ENCODE results near the gene DIPK1A. TPM values are rescaled to one million over a fixed set of nuclear protein-coding genes. Genes with fewer than 3 reads are reported as not detected.

DIPK1A gene
- total RNA-seq, 1 experiment from 2014 or later = 3.8 TPM

GRCh38 chr1:92851729-92852128 lies 109.5 kb downstream of the DIPK1A start:
- Mint-ChIP-seq H3K27me3 (ENCODE audit: low read depth) (no peaks in the 10 kb centered on the region), H3K36me3 (ENCODE audit: insufficient read depth in 1 of 3, low read depth in 3 of 3) (no peaks in the 10 kb centered on the region; a peak in 2 of 7 replicates), H3K4me3 (no peak overlapping the region), H3K9me3 (no peaks in the 10 kb centered on the region; a peak in 1 of 5 replicates), H3K4me1 (no peaks in the 10 kb centered on the region), H3K27ac (no peak overlapping the region)
- Histone ChIP-seq H3K4me1 (ENCODE audit: insufficient read depth, low read length) (no peaks in the 10 kb centered on the region), H2AFZ (ENCODE audit: low read length) (no peak overlapping the region), H3K9ac (ENCODE audit: extremely low read depth, insufficient read length, low read length) (no peak overlapping the region), H4K20me1 (ENCODE audit: control insufficient read depth, insufficient read depth, insufficient read length) (no peaks in the 10 kb centered on the region), H3K79me2 (ENCODE audit: insufficient read depth, low read length) (no peaks in the 10 kb centered on the region), H4K8ac (replicated peaks; ENCODE audit: insufficient read length, low read depth, low read length) (no peak overlapping the region), H3K14ac (ENCODE audit: insufficient read depth, low read length) (no peak overlapping the region), H3K18ac (ENCODE audit: insufficient read length, low read depth, low read length) (no peak overlapping the region), H3K79me1 (ENCODE audit: insufficient read depth, low read depth, low read length, poor library complexity, severe bottlenecking) (no peaks in the 10 kb centered on the region), H2BK15ac (ENCODE audit: low read depth, low read length) (no peak overlapping the region), H4K5ac (ENCODE audit: insufficient read length, low read depth, low read length) (no peak overlapping the region), H3K4me2 (ENCODE audit: insufficient read depth, insufficient read length, low read length) (no peak overlapping the region), H3K4ac (ENCODE audit: low read depth, low read length) (no peak overlapping the region), H2AK5ac (ENCODE audit: insufficient read length, low read length) (no peak overlapping the region), H3K27me3 (ENCODE audit: insufficient read depth, low read length) (no peaks in the 10 kb centered on the region), H3K23ac (ENCODE audit: insufficient read length, low read depth, low read length) (no peak overlapping the region), H2BK12ac (ENCODE audit: insufficient read length, low read depth, low read length) (no peak overlapping the region), H3K27ac (ENCODE audit: insufficient read length, low read depth, low read length) (no peak overlapping the region), H2BK20ac (ENCODE audit: low read depth, low read length, poor library complexity, severe bottlenecking) (no peak overlapping the region), H4K91ac (ENCODE audit: insufficient read length, low read depth, low read length) (no peak overlapping the region), H3T11ph (ENCODE audit: low read length) (no peak overlapping the region), H3K56ac (ENCODE audit: insufficient read length, low read depth, low read length) (no peak overlapping the region), H3K23me2 (ENCODE audit: insufficient read length, low read depth, low read length, poor library complexity, severe bottlenecking) (no peaks in the 10 kb centered on the region), H2BK5ac (ENCODE audit: insufficient read length, low read length) (no peak overlapping the region), H3K9me3 (ENCODE audit: control insufficient read depth, low read depth, low read length) (no peaks in the 10 kb centered on the region), H2BK120ac (ENCODE audit: low read depth, low read length, poor library complexity, severe bottlenecking) (no peak overlapping the region)
- WGBS (ENCODE audit: extremely low coverage, insufficient read length, low lambda C conversion rate) = no CpG with 5 or more reads among the region's 2 CpGs
- TF ChIP-seq CTCF (conservative IDR thresholded peaks at IDR 0.05) = no peak
- DNase-seq = no peak

Measured in H9 (cell line).